Tibial nerve (tissue), 4 donors: ENCODE measurements around the gene APBB1.

Source experiments
- EP300 ChIP-seq, 2 donors: sonication (generic); formaldehyde crosslinking; IDR thresholded peaks; one replicate each; pipeline ENCODE4 v1.6.1; 2017; ENCODE audit warnings: antibody characterized with exemption in 2 of 2, mild to moderate bottlenecking in 1 of 2
- TF ChIP-seq, protein P1 (sequence below), 5 experiments: fragments of 200-600 bp in 3 of 5; fragments of 450-650 bp in 2 of 5; sonication (generic) in 3 of 5; IDR thresholded peaks; one replicate each; pipeline ENCODE4 v1.5.1; 2016 to 2019; ENCODE audit warnings: antibody characterized with exemption in 5 of 5, mild to moderate bottlenecking in 3 of 5, moderate library complexity in 2 of 5

DNA sequence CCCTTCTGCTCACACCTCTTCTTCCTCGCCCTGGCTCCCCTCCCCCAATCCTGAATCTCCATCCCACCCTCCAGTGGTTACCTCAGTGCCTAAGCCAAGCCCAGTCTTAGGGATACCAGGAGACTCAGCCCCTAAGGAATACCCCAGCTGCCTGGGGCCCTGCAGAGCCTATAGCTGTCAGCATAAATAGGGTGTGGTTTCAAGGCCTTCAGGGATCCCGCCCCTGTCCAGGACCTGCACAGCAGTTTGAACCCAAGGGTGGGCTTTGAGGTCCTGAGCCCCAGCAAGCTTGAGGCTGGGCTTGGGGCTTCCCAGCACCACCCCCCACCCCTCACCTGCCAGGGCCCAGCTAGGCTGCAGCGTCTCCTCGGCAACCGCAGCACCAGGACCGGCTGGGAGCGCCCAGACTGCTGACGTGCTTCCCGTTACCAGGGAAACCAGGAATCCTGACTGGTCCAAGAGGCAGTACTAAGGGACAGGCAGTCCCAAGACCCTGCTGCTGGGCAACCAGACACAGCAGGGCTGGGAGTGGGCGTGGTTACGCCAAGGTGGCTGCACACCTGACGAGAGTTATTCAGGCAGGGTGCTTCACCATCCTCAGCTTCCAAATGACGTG is 13.7 kb downstream of the APBB1 start:
- TF ChIP-seq, protein P1, sequence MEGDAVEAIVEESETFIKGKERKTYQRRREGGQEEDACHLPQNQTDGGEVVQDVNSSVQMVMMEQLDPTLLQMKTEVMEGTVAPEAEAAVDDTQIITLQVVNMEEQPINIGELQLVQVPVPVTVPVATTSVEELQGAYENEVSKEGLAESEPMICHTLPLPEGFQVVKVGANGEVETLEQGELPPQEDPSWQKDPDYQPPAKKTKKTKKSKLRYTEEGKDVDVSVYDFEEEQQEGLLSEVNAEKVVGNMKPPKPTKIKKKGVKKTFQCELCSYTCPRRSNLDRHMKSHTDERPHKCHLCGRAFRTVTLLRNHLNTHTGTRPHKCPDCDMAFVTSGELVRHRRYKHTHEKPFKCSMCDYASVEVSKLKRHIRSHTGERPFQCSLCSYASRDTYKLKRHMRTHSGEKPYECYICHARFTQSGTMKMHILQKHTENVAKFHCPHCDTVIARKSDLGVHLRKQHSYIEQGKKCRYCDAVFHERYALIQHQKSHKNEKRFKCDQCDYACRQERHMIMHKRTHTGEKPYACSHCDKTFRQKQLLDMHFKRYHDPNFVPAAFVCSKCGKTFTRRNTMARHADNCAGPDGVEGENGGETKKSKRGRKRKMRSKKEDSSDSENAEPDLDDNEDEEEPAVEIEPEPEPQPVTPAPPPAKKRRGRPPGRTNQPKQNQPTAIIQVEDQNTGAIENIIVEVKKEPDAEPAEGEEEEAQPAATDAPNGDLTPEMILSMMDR (IDR thresholded peaks at IDR 0.05) = no peak
- TF ChIP-seq EP300 (IDR thresholded peaks at IDR 0.05) = no peak
